Measurements from ENCODE around the gene NR2E1.

The NR2E1 gene

DNA sequence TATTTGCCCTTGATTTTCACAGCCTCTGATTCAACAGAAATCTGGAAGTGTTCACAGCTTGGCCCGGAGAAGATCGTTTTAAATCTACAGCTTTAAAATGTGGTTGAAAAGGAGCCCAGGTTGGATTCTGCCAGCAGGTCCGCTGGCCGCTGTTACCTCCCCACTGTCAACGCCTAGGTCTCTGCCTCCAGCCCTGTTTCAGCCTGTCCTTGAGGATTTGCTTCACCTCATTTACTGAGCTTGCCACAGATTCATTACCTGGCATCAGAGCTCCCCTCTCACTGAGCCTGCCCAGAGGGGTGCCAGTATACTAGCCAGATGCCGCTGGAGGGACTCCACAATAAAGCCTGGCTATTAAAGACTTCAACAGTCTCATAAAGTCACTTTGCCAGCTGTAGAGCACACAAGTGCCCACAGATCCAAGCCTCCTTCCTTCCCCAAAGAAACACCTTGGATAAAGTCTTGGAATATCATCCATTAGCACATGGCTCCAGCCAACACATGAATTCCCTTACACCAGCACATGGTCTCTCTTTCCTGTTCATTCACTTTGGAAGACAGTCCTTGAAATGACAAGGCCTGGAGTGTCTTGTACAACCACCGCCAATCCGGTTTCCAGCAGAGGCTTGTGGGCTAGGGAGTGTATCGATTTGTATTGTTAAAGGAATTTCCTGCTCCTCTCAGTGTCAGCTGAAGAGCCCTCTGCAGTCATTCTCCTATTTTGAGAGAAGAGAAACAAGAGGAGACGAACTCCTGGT lies 9.5 kb upstream of the NR2E1 start:
- H3K4me3 ChIP-seq (ENCODE audit: low read length) = no peak overlapping the region
- no peak for TF ChIP-seq CTCF (conservative IDR thresholded peaks at IDR 0.05; ENCODE audit: low read length)
- DNase-seq (ENCODE audit: low read depth) = no peak

DNA sequence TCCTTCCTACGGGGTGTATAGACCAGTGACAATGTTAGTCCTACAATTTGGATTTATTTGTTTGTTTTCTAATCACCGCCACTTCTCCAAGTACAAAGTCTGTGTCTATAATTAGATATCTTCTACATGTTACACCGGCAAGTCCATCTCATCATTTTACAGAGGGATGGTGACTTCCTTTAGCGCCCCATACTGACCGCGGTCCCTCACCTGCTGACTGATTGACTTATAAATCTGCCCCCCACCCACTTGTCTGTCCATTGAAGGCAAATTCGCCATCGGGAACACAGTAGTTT lies 8.9 kb upstream of the NR2E1 start:
- H3K4me3 ChIP-seq (ENCODE audit: low read length) = no peak overlapping the region
- no peak for TF ChIP-seq CTCF (conservative IDR thresholded peaks at IDR 0.05; ENCODE audit: low read length)
- no peak for DNase-seq (ENCODE audit: low read depth)

DNA sequence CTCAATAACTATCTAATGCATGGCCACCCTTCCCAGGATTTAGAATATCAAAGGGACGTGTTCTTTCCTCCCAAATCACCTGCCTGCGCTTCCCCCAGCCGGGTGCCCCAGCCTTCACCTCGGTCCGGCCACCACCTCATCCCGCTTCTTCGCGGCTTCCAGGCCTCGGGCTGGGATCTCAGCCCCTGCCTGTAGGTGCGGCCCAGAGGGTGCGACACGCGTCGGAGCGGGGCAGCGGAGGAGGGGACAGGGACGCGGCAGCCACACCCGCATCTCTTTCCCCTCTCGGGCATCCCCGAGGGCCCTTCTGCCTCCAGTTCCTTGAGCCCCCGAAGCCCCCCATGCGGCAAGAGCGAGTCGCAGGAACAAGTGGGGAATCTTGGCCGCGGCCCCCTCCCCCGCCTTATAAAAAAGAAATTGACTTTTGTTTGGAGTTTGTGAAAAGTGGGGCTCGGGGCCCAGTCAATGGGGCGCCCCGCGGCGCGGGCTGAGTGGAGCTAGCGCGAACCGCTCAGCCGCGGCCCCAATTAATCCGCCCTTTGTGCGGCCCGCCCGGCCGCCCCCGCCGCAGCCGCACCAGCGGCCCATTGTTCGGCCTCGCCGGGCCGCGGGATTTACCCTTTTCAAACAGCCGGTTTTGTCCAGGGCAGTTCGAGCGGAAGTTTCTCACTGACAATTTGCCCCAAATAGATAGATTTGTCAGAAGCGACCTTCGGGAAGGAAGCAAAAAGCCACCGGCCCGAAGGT lies 8.4 kb upstream of the NR2E1 start:
- H3K4me3 ChIP-seq (ENCODE audit: low read length) = no peak overlapping the region
- TF ChIP-seq CTCF (conservative IDR thresholded peaks at IDR 0.05; ENCODE audit: low read length) = no peak
- DNase-seq (ENCODE audit: low read depth) = no peak

- no peak for DNase-seq (ENCODE audit: low read depth)
- H3K4me3 ChIP-seq (ENCODE audit: low read length) = no peak overlapping the region
- TF ChIP-seq CTCF (conservative IDR thresholded peaks at IDR 0.05; ENCODE audit: low read length) = no peak
These were observed 7.8 kb upstream of the NR2E1 start for GRCh38 chr6:108157981-108158525.

- TF ChIP-seq CTCF (conservative IDR thresholded peaks at IDR 0.05; ENCODE audit: low read length) = no peak
- no peak overlapping the region for H3K4me3 ChIP-seq (ENCODE audit: low read length)
- DNase-seq (ENCODE audit: low read depth) = no peak
These were observed 5.8 kb upstream of the NR2E1 start for GRCh38 chr6:108159981-108160380.

GRCh38 chr6:108161724-108162282 lies 4.0 kb upstream of the NR2E1 start:
- TF ChIP-seq CTCF (conservative IDR thresholded peaks at IDR 0.05; ENCODE audit: low read length) = no peak
- no peak for DNase-seq (ENCODE audit: low read depth)
- H3K4me3 ChIP-seq (ENCODE audit: low read length) = no peak overlapping the region
